ENCODE measurements around the gene EIF3K. TPM values are rescaled to one million over a fixed set of nuclear protein-coding genes. Genes with fewer than 3 reads are reported as not detected.

Gene EIF3K
- total RNA-seq, 1 donor from 2014 or later: 261 TPM

- no peak overlapping the region for H3K9ac ChIP-seq
- no peaks in the 10 kb centered on the region for H3K27me3 ChIP-seq
- peaks cover 94% of the 10 kb centered on the region for H3K79me2 ChIP-seq (ENCODE audit: low read depth)
- peaks cover 2% of the 10 kb centered on the region for H3K27me3 Mint-ChIP-seq (ENCODE audit: insufficient read depth, low read depth)
- no peak overlapping the region for H3K4me3 ChIP-seq
- H3K4me2 ChIP-seq: no peak overlapping the region
- no peak overlapping the region for H3K27ac ChIP-seq
- no peak overlapping the region for H2AFZ ChIP-seq (replicated peaks)
- H4K20me1 ChIP-seq (ENCODE audit: low read depth): peaks cover 90% of the 10 kb centered on the region
- no peak for DNase-seq (ENCODE audit: low spot score)
- peaks cover 23% of the 10 kb centered on the region for H3K4me1 Mint-ChIP-seq
- peaks cover 2% of the 10 kb centered on the region for H3K4me1 ChIP-seq
- peaks cover 10% of the 10 kb centered on the region for H3K36me3 Mint-ChIP-seq
- no peaks in the 10 kb centered on the region for H3K9me3 Mint-ChIP-seq
- H3K27ac Mint-ChIP-seq: peak overlapping the region; percentile 47
- H3K36me3 ChIP-seq: no peaks in the 10 kb centered on the region
- TF ChIP-seq EZH2 (IDR thresholded peaks at IDR 0.05) (no peak), EZH2phosphoT487 (IDR thresholded peaks at IDR 0.05) (no peak)
- TF ChIP-seq, protein P1, sequence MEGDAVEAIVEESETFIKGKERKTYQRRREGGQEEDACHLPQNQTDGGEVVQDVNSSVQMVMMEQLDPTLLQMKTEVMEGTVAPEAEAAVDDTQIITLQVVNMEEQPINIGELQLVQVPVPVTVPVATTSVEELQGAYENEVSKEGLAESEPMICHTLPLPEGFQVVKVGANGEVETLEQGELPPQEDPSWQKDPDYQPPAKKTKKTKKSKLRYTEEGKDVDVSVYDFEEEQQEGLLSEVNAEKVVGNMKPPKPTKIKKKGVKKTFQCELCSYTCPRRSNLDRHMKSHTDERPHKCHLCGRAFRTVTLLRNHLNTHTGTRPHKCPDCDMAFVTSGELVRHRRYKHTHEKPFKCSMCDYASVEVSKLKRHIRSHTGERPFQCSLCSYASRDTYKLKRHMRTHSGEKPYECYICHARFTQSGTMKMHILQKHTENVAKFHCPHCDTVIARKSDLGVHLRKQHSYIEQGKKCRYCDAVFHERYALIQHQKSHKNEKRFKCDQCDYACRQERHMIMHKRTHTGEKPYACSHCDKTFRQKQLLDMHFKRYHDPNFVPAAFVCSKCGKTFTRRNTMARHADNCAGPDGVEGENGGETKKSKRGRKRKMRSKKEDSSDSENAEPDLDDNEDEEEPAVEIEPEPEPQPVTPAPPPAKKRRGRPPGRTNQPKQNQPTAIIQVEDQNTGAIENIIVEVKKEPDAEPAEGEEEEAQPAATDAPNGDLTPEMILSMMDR (IDR thresholded peaks at IDR 0.05): no peak
- H3F3A ChIP-seq (ENCODE audit: low read depth): peaks cover 15% of the 10 kb centered on the region
- H3K9me3 ChIP-seq (ENCODE audit: low read depth): no peaks in the 10 kb centered on the region
- H3K4me3 Mint-ChIP-seq: no peak overlapping the region
These were observed 55.6 kb downstream of the EIF3K start for GRCh38 chr19:38674388-38675171.

GRCh38 chr19:38675611-38676010 is 56.6 kb downstream of the EIF3K start:
- TF ChIP-seq, protein P1 (IDR thresholded peaks at IDR 0.05): no peak
- no peak for TF ChIP-seq EZH2 (IDR thresholded peaks at IDR 0.05)
- TF ChIP-seq EZH2phosphoT487 (IDR thresholded peaks at IDR 0.05): no peak
- Histone ChIP-seq H3F3A (ENCODE audit: low read depth) (peaks cover 15% of the 10 kb centered on the region), H3K4me2 (no peak overlapping the region), H3K36me3 (no peaks in the 10 kb centered on the region), H2AFZ (replicated peaks) (no peak overlapping the region), H3K4me1 (peaks cover 2% of the 10 kb centered on the region), H3K27me3 (no peaks in the 10 kb centered on the region), H3K9ac (no peak overlapping the region), H4K20me1 (ENCODE audit: low read depth) (peaks cover 85% of the 10 kb centered on the region), H3K27ac (no peak overlapping the region), H3K4me3 (no peak overlapping the region), H3K9me3 (ENCODE audit: low read depth) (no peaks in the 10 kb centered on the region), H3K79me2 (ENCODE audit: low read depth) (peaks cover 92% of the 10 kb centered on the region)
- no peak for DNase-seq (ENCODE audit: low spot score)
- no peak overlapping the region for H3K27ac Mint-ChIP-seq
- H3K9me3 Mint-ChIP-seq: no peaks in the 10 kb centered on the region
- H3K27me3 Mint-ChIP-seq (ENCODE audit: insufficient read depth, low read depth): peaks cover 2% of the 10 kb centered on the region
- no peak overlapping the region for H3K4me3 Mint-ChIP-seq
- H3K36me3 Mint-ChIP-seq: peaks cover 17% of the 10 kb centered on the region
- H3K4me1 Mint-ChIP-seq: peaks cover 14% of the 10 kb centered on the region

DNA sequence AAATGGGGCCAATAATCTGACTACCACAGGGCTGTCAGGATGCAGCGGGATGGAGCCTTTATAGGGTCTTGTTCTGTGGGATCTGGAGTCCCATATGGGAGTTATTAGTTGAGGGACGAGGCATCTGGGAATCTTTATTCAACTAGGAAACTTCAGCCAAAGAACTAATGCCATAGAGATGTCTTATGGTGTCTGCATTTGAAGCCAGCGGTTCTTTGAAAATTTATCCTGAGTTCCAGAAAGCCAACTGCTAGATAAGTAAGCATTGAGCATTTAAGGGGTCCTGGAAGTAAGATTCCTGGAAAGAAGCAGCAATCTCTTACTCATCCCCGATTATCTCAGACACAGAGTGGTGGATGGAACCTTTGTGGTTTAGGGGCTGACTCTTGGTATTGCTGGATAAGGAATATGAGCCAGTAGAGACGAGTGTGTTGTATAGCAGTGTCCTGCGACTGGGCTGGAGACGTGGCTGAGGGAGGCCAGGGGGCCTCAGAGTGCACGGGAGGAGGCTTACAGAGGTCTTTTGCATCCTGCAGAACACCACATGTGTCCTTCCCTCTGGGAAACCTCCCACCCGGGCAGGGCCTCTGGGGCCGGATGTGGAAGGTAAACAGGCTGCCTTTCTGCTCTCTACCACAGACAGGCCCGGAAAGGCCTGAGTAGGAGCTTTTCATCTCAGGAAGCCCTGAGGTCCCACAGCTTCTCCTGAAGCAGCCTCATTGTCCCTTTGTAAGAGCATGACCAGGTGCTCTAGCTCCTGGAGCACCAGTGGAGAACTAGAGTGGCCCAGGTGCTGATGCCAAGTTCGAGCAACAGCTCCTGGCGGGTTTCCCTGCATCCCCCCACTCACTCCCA is 57.3 kb downstream of the EIF3K start:
- peaks cover 9% of the 10 kb centered on the region for H3K4me1 Mint-ChIP-seq
- H3K27me3 ChIP-seq: no peaks in the 10 kb centered on the region

More for the DNA sequence above, 57.3 kb downstream of the EIF3K start:
- Histone ChIP-seq H4K20me1 (ENCODE audit: low read depth) (peaks cover 79% of the 10 kb centered on the region), H3K36me3 (no peaks in the 10 kb centered on the region), H3K4me2 (no peak overlapping the region), H3K9me3 (ENCODE audit: low read depth) (no peaks in the 10 kb centered on the region), H3K79me2 (ENCODE audit: low read depth) (peaks cover 87% of the 10 kb centered on the region), H3K4me3 (no peak overlapping the region), H3K4me1 (no peaks in the 10 kb centered on the region), H2AFZ (replicated peaks) (no peak overlapping the region), H3K27ac (no peak overlapping the region), H3K9ac (no peak overlapping the region), H3F3A (ENCODE audit: low read depth) (peaks cover 9% of the 10 kb centered on the region)
- Mint-ChIP-seq H3K27ac (peak overlapping the region; percentile 43), H3K27me3 (ENCODE audit: insufficient read depth, low read depth) (peaks cover 2% of the 10 kb centered on the region), H3K36me3 (peaks cover 19% of the 10 kb centered on the region), H3K9me3 (no peaks in the 10 kb centered on the region), H3K4me3 (no peak overlapping the region)
- DNase-seq (ENCODE audit: low spot score): no peak
- TF ChIP-seq EZH2phosphoT487 (IDR thresholded peaks at IDR 0.05) (no peak), EZH2 (IDR thresholded peaks at IDR 0.05) (no peak)
- TF ChIP-seq, protein P1 (IDR thresholded peaks at IDR 0.05): no peak
